NCI-H510A treated with DMSO at 0.1 percent for 48 hours (cell line): Measurements from ENCODE around the gene ABTB1.

Experiments
- DNase-seq: peaks from one replicate; lab custom pipeline; 2025; lab: John Stamatoyannopoulos, UW

Gene ABTB1

GRCh38 chr3:127706785-127707351 lies 34.1 kb downstream of the ABTB1 start:
- DNase-seq: no peak

- no peak for DNase-seq
Observed at GRCh38 chr3:127707851-127708411, 35.2 kb downstream of the ABTB1 start.

GRCh38 chr3:127708837-127709236 lies 36.1 kb downstream of the ABTB1 start:
- no peak for DNase-seq

GRCh38 chr3:127709320-127710060 lies 36.7 kb downstream of the ABTB1 start:
- DNase-seq: no peak

GRCh38 chr3:127710155-127710941 lies 37.6 kb downstream of the ABTB1 start:
- no peak for DNase-seq

GRCh38 chr3:127711021-127711695 lies 38.4 kb downstream of the ABTB1 start:
- DNase-seq: no peak

GRCh38 chr3:127711896-127712295 lies 39.1 kb downstream of the ABTB1 start:
- DNase-seq: no peak

GRCh38 chr3:127712461-127712860 lies 39.7 kb downstream of the ABTB1 start:
- no peak for DNase-seq

- DNase-seq: no peak
Observed at GRCh38 chr3:127712881-127713771, 40.4 kb downstream of the ABTB1 start.

GRCh38 chr3:127714125-127714571 lies 41.4 kb downstream of the ABTB1 start:
- peak; percentile 10 for DNase-seq

- no peak for DNase-seq
Observed at GRCh38 chr3:127714866-127715265, 42.1 kb downstream of the ABTB1 start.

- DNase-seq: no peak
Observed at GRCh38 chr3:127715532-127715931, 42.8 kb downstream of the ABTB1 start.

GRCh38 chr3:127716384-127716783 lies 43.6 kb downstream of the ABTB1 start:
- DNase-seq: no peak

- DNase-seq: no peak
Observed at GRCh38 chr3:127717357-127718244, 44.8 kb downstream of the ABTB1 start.

GRCh38 chr3:127718245-127718915 lies 45.6 kb downstream of the ABTB1 start:
- no peak for DNase-seq

- DNase-seq: no peak
Observed at GRCh38 chr3:127718916-127719290, 46.2 kb downstream of the ABTB1 start.

GRCh38 chr3:127719369-127719768 lies 46.6 kb downstream of the ABTB1 start:
- no peak for DNase-seq

- no peak for DNase-seq
Observed at GRCh38 chr3:127720161-127720823, 47.5 kb downstream of the ABTB1 start.
